Measurements from ENCODE around the gene RELN.

The RELN gene

GRCh38 chr7:103668279-103668941, 321.0 kb downstream of the RELN start:
- no peak for DNase-seq

DNA sequence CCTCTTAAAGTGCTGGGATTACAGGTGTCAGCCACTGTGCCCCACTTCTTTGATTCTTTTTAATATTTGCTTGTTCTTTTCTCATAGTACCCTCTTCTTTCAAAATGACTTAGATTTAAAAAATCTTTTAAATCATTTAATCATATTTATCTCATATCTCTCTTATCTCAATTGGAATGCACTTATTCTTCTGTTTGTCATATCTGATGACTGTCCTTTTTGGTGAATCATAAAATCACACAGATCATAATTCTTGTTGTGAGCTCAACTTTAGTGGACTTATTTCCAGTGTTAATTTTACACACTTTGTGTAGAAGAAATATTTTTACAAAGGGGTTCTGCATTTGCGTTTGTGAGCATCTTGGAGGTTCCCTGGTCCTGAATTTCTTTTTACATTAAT, 323.1 kb downstream of the RELN start:
- DNase-seq, result no peak

DNA sequence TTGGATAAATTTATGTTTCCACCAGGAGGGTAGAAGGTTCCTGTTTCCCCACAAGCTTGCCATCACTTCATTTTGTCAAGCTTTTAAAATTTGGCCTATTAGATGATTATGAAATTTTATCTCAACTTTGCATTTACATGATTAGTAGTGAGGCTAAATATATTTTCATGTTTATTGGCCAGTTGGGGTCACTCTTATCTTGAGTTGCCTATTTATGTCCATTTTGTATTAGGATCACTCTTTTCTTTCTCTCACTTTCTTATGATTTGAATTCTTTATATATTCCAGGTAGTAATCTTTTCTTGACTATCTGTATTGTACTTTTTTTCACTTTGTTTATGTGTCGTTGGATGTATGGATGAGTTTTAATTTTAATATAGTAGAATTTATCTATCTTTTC, 324.9 kb downstream of the RELN start:
- DNase-seq, result no peak

DNA sequence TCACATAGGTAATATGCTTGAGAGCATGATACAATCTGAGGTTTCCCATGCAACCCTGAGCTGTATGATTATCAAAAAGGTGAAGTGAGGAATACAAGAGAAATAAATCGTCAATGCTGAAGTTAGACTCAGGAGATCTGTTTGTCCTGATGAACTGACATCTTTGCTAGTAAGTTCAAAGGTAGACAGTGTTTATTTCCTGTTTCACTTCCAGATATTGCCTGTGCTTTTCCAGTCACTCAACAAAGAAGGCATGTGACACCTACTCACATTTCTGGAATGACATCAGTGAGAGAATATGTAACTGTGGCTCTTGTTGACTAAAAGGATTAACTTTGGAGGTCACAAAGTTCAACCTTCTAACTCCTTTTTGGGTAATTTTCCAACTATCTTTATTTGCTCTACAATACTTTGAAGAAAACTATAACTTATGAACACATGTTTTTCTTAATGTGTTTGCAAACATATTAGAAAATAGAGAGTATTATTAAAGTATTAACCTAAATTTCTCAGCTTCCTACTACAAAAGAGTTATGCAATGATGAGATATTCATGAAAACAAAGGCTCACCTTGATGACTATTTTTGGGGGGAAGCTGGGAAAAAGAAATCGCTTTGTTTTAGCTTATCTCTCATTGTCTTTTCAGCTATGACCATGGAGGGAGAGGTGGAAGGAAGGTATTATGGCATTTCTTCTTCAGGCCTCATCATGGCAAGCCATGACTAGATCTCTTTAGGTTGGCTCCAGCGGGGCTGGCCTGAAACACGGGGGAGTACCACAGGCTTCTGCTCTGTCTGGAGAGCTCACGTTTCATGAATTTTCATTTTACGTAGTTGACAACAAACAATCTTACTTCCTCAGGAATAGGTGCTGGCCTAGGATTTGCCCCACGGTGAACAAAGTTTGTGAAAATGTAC, 328.7 kb downstream of the RELN start:
- no peak for DNase-seq

DNA sequence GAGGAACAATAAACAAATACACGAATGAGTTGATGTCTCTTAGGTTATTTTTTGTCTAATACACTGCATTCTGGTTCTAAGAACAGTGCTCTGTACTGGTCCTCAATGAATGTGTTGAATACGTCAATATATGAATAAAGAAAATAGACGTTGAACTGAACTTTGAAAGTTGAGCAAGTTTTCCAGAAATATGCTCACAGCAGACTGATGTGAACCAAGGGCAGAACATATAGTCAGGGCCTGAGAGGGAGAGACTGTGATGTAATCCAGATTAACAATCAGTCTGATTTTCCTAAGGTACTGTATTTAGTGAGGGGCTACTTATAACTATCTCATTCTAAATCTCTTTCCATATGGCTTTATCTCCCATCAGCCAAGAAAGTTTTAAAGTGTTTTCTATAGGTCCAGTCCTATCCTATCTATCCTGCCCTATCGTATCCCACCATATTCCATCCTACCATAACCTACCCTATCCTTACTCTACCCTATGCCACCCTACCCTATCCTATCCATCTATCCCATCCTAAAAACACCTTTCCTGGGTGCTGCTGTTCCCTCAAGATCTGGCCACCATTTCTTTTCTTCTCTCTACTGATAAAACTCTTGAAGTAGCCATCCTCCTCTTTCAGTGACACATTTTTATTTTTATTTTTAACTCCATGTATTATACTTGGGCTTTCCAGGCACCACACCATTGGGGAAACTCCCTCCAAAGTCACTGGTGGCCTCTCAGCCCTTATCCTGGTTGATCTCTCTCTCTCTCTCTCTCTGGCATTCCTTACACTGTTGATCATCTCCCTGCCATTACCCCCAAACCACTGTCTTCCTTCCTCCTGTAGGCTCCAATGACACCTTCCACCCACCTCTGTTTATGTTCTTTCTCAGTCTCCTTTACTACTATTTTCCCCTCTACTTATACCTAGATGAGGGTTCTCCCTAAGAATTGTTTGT, 331.1 kb downstream of the RELN start:
- DNase-seq, result no peak

- DNase-seq, result no peak
These were observed 332.0 kb downstream of the RELN start for GRCh38 chr7:103657474-103657894.

DNA sequence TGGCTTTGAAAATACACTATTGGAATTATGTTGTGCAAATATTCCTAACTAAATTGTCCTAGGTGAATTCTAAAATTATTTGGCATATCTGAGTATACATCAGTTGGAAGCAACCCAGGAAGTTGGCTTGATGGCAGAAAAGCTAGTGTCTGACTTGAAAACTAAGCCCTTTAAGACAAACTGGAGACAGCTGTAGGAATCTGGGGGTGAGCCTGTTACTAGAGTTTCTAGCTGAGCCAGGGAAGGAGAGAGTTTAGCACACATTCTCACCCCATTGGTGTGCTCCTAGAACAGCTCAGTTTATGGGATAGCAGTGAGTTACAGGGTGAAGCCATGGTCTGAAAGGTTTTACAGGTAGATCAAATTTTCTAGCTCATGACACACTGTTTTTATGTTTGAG, 333.2 kb downstream of the RELN start:
- no peak for DNase-seq

- DNase-seq, result no peak
These were observed 337.7 kb downstream of the RELN start for GRCh38 chr7:103651593-103652377.

GRCh38 chr7:103649052-103649451, 340.4 kb downstream of the RELN start:
- no peak for DNase-seq

DNA sequence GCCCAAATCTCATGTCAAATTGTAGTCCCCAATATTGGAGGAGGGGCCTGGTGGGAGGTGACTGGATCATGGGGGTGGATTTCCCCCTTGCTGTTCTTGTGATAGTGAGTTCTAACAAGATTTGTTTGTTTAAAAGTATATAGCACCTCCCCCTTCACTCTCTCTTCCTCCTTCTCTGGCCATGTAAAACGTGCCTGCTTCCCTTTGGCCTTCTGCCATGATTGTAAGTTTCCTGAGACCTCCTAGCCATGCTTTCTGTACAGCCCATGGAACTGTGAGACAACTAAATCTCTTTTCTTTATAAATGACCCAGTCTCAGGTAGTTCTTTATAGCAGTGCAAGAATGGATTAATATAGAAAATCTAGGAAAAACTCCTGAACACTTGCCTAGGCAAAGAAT, 341.3 kb downstream of the RELN start:
- no peak for DNase-seq

DNA sequence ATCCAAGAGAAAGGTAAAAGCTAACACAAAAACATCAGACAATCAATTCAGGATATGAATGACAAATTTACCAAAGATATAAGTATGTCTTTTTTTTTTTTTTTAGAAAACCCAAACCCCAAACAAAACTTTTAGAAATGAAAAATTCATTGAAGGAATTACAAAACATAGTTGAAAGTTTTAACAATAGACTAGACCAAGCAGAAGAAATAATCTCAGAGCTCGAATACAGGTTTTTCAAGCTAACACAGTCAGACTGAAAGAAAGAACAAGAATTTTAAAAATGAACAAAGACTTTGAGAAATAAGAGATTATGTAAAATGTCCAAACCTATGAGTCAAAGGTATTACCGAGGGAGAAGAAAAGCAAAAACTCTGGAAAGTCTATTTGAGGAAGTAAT, 345.1 kb downstream of the RELN start:
- DNase-seq, result no peak

DNA sequence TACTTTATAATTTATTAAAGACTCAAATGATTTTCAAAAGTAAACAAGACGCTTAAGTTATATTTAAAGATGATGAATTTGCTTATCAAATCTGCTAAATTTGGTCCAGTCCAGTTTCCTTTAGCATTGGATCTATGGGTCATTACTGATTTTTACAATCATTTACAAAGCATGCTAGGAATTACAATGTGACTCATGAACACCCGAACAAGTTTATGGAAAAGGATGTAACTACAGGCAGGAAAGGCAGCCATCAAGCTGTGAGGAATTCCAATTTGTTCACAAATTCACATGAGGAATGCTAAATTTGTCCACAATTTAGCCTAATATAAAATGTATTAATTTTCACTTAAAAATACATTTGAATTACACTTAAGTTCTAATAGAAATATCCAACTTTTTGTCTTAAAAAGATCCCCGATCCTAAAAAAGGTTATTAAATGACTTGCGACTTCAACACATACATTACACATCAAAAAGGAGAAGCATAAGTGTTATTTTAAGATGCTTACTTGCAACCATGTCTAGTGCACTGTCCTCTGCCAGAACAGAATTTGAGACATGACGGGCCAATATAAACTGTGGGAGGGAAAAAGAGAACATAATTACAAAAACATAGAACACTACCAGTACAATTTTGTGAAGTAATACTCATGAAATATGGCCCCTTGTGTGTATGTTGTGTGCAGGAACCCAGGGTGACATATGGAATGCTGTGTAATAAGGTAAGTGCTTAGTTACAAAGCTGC, 349.3 kb downstream of the RELN start:
- no peak for DNase-seq

DNA sequence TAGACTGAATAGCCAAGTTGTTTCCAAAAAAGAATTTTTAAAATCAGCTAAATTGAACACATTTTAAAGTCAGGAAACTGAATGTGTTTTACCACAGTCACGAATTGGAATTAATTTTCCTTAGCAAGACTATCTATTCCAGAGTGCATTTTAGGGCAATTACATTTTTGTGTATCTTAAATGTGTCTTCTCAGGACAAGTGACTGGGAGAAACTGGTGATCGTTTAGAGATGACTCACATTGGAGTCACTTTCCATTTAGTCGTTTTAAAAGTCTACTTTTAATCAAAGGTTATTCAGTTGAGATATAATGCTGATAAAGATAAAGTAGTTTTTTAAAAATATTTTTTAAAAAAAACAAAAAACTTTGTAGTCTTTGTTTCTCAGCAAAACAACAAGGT, 351.7 kb downstream of the RELN start:
- no peak for DNase-seq

DNA sequence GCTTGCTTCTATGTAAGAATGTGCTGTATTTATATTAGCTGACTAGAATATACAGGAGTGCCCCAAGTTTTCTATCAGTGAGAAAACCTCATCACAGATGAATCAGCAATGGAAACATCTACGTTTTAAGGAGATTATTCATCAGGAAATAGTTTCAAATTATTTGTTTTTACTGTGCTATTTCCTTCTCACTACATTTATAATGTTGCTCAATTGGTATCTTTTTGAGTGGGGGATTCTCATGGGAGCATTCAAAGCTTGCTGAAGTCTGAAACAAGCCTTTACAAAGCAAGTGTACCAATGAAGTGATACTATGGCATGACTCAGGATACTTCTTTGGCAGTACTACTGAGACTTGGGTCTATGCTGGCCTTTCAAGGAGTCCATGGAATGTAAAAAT, 352.4 kb downstream of the RELN start:
- DNase-seq, result no peak

- no peak for DNase-seq
These were observed 353.3 kb downstream of the RELN start for GRCh38 chr7:103636153-103636552.

DNA sequence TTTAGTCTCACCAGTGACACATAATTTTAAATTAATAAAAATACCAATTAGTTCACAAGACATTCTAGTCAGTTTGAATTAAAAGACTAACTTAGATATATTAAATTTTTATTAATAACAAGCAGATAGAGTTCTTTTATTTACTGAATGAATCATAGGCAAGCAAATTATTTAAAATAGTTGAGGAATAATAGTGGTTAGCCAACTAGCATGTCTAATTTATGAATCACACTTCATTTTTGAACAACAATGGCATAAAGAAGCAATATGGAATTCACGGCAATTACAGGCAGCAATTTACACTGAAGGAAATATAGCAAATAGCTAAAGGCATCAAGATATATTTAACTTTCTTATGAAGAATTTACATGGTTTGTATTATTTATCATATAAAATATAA, 356.5 kb downstream of the RELN start:
- DNase-seq, result no peak

DNA sequence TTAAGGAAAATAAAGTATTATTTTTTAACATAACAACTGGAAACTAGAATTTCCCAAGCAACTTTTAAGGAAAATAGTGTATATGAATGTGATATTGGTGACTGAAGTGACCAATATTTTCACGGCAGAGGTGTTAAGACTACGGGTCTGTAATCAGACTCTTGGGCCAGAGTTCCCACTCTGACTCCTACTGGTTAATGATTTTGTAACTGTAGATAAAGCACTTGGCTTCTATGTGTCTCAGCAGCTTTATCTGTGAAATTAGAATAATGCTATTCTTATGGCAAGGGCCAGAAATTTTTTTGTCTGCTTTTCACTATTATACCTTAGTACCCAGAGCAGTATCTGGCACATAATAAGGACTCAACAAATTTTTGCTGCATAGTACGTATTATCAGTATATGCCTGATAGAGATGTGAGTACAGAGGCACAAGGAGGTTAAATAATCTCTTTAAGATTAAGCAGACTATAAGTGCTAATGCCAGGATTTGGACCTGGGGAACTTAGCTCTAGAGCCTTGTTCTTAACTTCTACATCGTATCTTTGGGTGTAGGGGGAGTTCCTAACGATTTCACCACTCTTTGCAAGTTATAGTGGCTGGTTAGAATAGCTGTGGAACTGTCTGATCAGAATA, 357.3 kb downstream of the RELN start:
- no peak for DNase-seq

GRCh38 chr7:103630318-103630717, 359.1 kb downstream of the RELN start:
- no peak for DNase-seq

DNA sequence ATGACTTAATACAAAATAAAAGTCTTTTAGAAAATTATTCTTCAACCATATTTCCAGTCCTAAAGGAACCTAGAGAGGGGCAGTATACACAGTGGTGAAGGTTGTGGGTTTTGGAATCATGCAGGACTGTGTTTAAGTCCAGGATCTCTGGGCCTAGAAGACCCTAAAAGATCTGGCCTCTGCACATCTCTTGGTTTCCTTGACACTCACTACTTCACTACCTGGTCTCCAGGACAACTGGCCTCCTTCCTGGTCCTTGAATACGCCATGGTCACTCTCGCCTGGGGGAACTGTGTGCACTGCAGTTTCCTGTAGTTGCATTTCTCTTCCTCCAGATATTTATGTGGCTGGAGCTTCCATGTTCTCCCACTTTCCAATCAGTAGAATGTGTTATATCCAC, 360.7 kb downstream of the RELN start:
- DNase-seq, result no peak

- DNase-seq, result no peak
These were observed 362.7 kb downstream of the RELN start for GRCh38 chr7:103626776-103627175.

DNA sequence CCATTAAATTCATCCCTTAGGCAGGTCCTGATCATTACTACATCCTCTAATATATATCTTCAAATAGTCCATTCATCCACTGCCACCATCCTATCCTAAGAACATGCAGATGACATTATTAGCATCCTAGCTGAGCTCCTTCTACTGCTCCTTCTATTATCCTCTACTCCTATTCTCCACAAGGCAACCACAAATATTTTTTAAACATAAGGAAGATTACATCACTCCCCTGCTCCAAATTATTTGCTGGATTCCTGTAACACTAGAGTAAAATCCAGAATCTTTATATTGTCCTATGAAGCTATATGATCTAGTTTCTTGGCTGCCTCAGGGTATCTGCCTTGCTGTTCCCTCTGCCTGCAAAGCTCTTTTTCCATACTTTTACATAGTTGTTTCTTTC, 367.2 kb downstream of the RELN start:
- no peak for DNase-seq

All from femur (tissue), 1 donor.